GM18508 (cell line): ENCODE data around the gene DLL1.

ENCODE experiments used
- ATAC-seq: cut with Tn5 transposase; IDR thresholded peaks from one replicate; pipeline ENCODE4 v1.9.1; 2021; ENCODE audit warnings: moderate number of reproducible peaks; ENCODE audit not compliant: insufficient read depth, unreplicated experiment

Gene DLL1

GRCh38 chr6:170284126-170284773, 6.6 kb downstream of the DLL1 start:
- ATAC-seq = no peak

- ATAC-seq = no peak
These were observed 7.4 kb downstream of the DLL1 start for GRCh38 chr6:170283212-170284081.

GRCh38 chr6:170282512-170283158, 8.2 kb downstream of the DLL1 start:
- ATAC-seq = no peak

- ATAC-seq = no peak
These were observed 9.3 kb downstream of the DLL1 start for GRCh38 chr6:170281331-170282292.

GRCh38 chr6:170280689-170281045, 10.2 kb downstream of the DLL1 start:
- no peak for ATAC-seq

- no peak for ATAC-seq
These were observed 10.7 kb downstream of the DLL1 start for GRCh38 chr6:170279977-170280688.

GRCh38 chr6:170279426-170279825, 11.5 kb downstream of the DLL1 start:
- no peak for ATAC-seq

- ATAC-seq = no peak
These were observed 12.2 kb downstream of the DLL1 start for GRCh38 chr6:170278743-170279094.

- ATAC-seq = no peak
These were observed 12.8 kb downstream of the DLL1 start for GRCh38 chr6:170277893-170278742.

GRCh38 chr6:170276369-170277057, 14.4 kb downstream of the DLL1 start:
- ATAC-seq = no peak

GRCh38 chr6:170274713-170275560, 15.9 kb downstream of the DLL1 start:
- ATAC-seq = no peak

GRCh38 chr6:170273681-170274080, 17.2 kb downstream of the DLL1 start:
- ATAC-seq = no peak

- no peak for ATAC-seq
These were observed 17.7 kb downstream of the DLL1 start for GRCh38 chr6:170273191-170273590.

GRCh38 chr6:170272341-170273065, 18.4 kb downstream of the DLL1 start:
- no peak for ATAC-seq

GRCh38 chr6:170271771-170272314, 19.0 kb downstream of the DLL1 start:
- ATAC-seq = peak; percentile 89

- no peak for ATAC-seq
These were observed 19.8 kb downstream of the DLL1 start for GRCh38 chr6:170270984-170271593.
